VCaP (cell line): ENCODE results near the gene IGLON5.
A peak's percentile ranks its signal among the peaks of the same experiment; 100 is the strongest.

ENCODE experiments used
- H3K27ac ChIP-seq: fragments of 450-650 bp; 2 replicates; pipeline ENCODE4 v1.5.1; 2017
- TF ChIP-seq, protein P1 (sequence below): fragments of 450-650 bp; conservative IDR thresholded peaks from 2 replicates; pipeline ENCODE4 v1.5.1; 2017; ENCODE audit warnings: mild to moderate bottlenecking, moderate library complexity

IGLON5 gene

DNA sequence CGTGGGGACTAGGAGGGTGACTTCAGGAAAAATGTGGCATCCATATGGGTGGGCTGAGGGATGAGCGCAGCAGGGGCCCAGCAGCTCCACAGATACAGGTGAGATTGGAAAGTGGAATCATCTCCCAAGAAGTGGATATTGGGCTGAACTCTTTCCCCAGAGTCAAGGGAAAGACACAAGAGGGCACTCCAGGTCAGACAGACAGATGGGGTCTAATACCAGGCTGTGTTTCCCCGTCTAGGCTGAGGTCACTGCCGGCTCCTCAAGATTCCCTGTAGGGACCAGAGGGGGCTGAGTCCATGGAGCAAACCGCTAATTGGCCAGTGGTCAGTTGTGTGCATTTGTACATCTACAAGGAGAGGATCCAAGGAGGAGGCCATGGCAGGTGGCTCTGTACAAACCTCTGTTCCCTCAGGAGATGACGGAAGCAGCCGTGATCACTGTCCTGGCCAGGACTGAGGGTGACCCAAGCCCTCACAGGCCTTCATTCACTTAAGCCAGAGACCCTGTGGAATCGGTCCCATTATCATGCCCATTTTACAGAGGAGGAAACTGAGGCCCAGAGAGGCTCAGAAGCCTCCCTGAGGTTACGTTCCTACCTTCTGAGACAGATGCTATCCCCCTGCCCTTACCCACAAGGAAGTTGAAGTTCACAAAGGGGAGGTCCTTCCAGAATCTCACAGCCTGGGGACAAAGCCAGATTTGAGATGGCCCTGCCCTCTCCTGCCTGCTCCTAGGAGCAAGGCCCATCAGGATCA lies 14.9 kb upstream of the IGLON5 start:
- H3K27ac ChIP-seq, result no peak overlapping the region
- TF ChIP-seq, protein P1, sequence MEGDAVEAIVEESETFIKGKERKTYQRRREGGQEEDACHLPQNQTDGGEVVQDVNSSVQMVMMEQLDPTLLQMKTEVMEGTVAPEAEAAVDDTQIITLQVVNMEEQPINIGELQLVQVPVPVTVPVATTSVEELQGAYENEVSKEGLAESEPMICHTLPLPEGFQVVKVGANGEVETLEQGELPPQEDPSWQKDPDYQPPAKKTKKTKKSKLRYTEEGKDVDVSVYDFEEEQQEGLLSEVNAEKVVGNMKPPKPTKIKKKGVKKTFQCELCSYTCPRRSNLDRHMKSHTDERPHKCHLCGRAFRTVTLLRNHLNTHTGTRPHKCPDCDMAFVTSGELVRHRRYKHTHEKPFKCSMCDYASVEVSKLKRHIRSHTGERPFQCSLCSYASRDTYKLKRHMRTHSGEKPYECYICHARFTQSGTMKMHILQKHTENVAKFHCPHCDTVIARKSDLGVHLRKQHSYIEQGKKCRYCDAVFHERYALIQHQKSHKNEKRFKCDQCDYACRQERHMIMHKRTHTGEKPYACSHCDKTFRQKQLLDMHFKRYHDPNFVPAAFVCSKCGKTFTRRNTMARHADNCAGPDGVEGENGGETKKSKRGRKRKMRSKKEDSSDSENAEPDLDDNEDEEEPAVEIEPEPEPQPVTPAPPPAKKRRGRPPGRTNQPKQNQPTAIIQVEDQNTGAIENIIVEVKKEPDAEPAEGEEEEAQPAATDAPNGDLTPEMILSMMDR, result peak; percentile 46

- TF ChIP-seq, protein P1, result no peak
Measured at GRCh38 chr19:51297406-51297805, 14.0 kb upstream of the IGLON5 start.

GRCh38 chr19:51301266-51301665 lies 10.2 kb upstream of the IGLON5 start:
- TF ChIP-seq, protein P1, result no peak
- no peak overlapping the region for H3K27ac ChIP-seq

More at GRCh38 chr19:51297406-51297805, 14.0 kb upstream of the IGLON5 start:
- H3K27ac ChIP-seq, result no peak overlapping the region

DNA sequence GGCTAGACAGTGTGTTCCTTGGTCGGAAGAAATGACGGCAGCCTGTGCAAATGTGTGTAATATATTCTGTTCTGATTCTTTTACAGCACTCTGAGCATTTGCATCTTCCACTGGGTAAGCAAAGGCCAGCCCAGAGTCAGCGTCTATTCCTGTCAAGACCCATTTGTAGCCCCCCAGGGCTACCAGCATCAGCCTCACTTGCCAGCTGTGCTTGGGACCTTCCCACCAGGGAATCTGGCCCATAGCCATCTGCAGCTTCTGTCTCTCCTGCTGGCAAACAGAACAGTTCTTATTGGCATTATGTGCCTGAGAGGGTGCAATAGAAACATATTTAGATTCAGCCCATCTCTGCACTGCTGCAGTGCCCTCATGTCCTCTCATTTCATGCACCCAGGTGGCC lies 6.0 kb upstream of the IGLON5 start:
- TF ChIP-seq, protein P1, result no peak

GRCh38 chr19:51316688-51317087 lies 5.2 kb downstream of the IGLON5 start:
- H3K27ac ChIP-seq, result no peak overlapping the region
- TF ChIP-seq, protein P1, result no peak

More for the DNA sequence above, 6.0 kb upstream of the IGLON5 start:
- no peak overlapping the region for H3K27ac ChIP-seq

DNA sequence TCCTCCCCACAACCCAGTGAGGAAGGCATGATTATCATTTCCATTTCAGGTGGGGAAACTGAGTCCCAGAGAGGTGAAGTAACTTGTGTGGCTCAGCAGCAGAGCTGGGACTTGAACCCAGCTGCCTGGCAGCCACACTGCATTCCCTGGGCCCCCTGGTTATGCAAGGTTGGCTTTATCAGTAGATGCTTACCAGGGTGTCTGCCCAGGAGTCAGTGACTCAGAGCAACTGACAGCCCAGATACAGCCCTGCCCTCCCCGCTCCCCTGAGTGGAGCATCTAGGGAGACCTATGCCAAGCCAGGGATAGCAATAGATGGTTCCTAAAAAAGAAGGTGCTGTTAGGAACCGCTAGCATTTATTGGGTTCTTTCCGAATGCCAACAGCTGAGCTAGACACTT lies 5.9 kb downstream of the IGLON5 start:
- H3K27ac ChIP-seq, result no peak overlapping the region
- TF ChIP-seq, protein P1, result no peak

GRCh38 chr19:51317968-51318367 lies 6.5 kb downstream of the IGLON5 start:
- H3K27ac ChIP-seq, result no peak overlapping the region
- TF ChIP-seq, protein P1, result no peak
